GM18505 (cell line): ENCODE data around the gene MYOCOS.

ENCODE experiments used
- ATAC-seq: cut with Tn5 transposase; IDR thresholded peaks from one replicate; pipeline ENCODE4 v1.9.1; 2021; ENCODE audit not compliant: unreplicated experiment
- POLR2A ChIP-seq: IDR thresholded peaks from 4 replicates; pipeline ENCODE4 v1.6.1; 2011; ENCODE audit warnings: borderline replicate concordance; ENCODE audit not compliant: insufficient read depth, insufficient read length; ENCODE audit errors: extremely low read depth

MYOCOS gene

GRCh38 chr1:171663854-171664575 lies 42.0 kb downstream of the MYOCOS start:
- no peak for ATAC-seq
- TF ChIP-seq POLR2A: no peak

GRCh38 chr1:171664976-171665375 lies 42.9 kb downstream of the MYOCOS start:
- no peak for TF ChIP-seq POLR2A
- ATAC-seq: no peak

- ATAC-seq: no peak
- no peak for TF ChIP-seq POLR2A
Observed at GRCh38 chr1:171666114-171666769, 44.2 kb downstream of the MYOCOS start.

- ATAC-seq: no peak
- no peak for TF ChIP-seq POLR2A
Observed at GRCh38 chr1:171668372-171668771, 46.3 kb downstream of the MYOCOS start.

GRCh38 chr1:171670739-171671138 lies 48.7 kb downstream of the MYOCOS start:
- no peak for ATAC-seq
- no peak for TF ChIP-seq POLR2A

GRCh38 chr1:171674431-171675405 lies 52.7 kb downstream of the MYOCOS start:
- no peak for ATAC-seq

More at GRCh38 chr1:171674431-171675405, 52.7 kb downstream of the MYOCOS start:
- TF ChIP-seq POLR2A: no peak
